ENCODE data around the gene KDM1A. TPM values are rescaled to one million over a fixed set of nuclear protein-coding genes. Genes with fewer than 3 reads are reported as not detected.

Gene KDM1A
- total and polyA plus RNA-seq, 9 of the 15 experiments (the other 6 are each of a cell fraction or from before 2014, with no cell fraction given), result 59.2 to 181 (median 168) TPM

GRCh38 chr1:23103001-23103889, 84.0 kb downstream of the KDM1A start (continued):
- TF ChIP-seq AFF1 (IDR thresholded peaks at IDR 0.05; ENCODE audit: low read depth in 1 of 2, partially characterized antibody in 2 of 2) (peak in 1 of 2 experiments; percentile 52), ZNF444 (CRISPR knock-in tag; IDR thresholded peaks at IDR 0.05) (no peak), ZNF165 (CRISPR knock-in tag; IDR thresholded peaks at IDR 0.05; ENCODE audit: borderline replicate concordance) (no peak), ZNF175 (CRISPR knock-in tag; IDR thresholded peaks at IDR 0.05; ENCODE audit: low read depth) (0 out of 2 replicates have a peak, but pooled peaks have one; percentile 49), KDM1A (IDR thresholded peaks at IDR 0.05) (peak; percentile 97), KDM4B (IDR thresholded peaks at IDR 0.05; ENCODE audit: borderline replicate concordance in 2 of 2, low read depth in 1 of 2) (no peak), ZNF644 (tag; IDR thresholded peaks at IDR 0.05; ENCODE audit: low read depth) (0 out of 2 replicates have a peak, but pooled peaks have one; percentile 62), ETV1 (tag; conservative IDR thresholded peaks at IDR 0.05; ENCODE audit: low read depth) (peak; percentile 98), CHAMP1 (IDR thresholded peaks at IDR 0.05) (0 out of 2 replicates have a peak, but pooled peaks have one; percentile 30), RBM14 (IDR thresholded peaks at IDR 0.05; ENCODE audit: borderline replicate concordance, insufficient read depth, low read depth, low read length) (no peak), HDAC1 (IDR thresholded peaks at IDR 0.05) (peak in 1 of 2 experiments; percentile 95; a peak in 2 of 4 replicates), E2F5 (CRISPR knock-in tag; IDR thresholded peaks at IDR 0.05) (no peak), RAD21 (CRISPR knock-in tag; conservative IDR thresholded peaks at IDR 0.05 in 1 of 2, IDR thresholded peaks at IDR 0.05 in 1 of 2) (no peak; a peak in 1 of 4 replicates), EGR1 (conservative IDR thresholded peaks at IDR 0.05) (peak; percentile 97), ZBTB2 (IDR thresholded peaks at IDR 0.05) (peak; percentile 42; the same call in 1 of the 2 replicates), HDAC2 (IDR thresholded peaks at IDR 0.05) (peak; percentile 92), NCOR1 (IDR thresholded peaks at IDR 0.05) (0 out of 2 replicates have a peak, but pooled peaks have one; percentile 27)

All from K562 (cell line).